Activated CD4-positive, alpha-beta T cell treated with anti-CD3 and anti-CD28 coated beads, Interleukin-2, amount 50 U/mL, for 48 hours (primary cell): Measurements from ENCODE around the gene NUDT9.
"Not testable (repeated sequence)": the region's sequence is repeated elsewhere in the genome, so short reads cannot be mapped to it uniquely, and the experiment has no call there.

Experiments used
- DNase-seq, 2 experiments: peaks; one replicate each; pipeline ENCODE4 v3.0.0-alpha.2; 2020

NUDT9 gene

GRCh38 chr4:87469390-87469789, 47.0 kb downstream of the NUDT9 start:
- no peak for DNase-seq

GRCh38 chr4:87476934-87477333, 54.6 kb downstream of the NUDT9 start:
- DNase-seq: no peak

DNA sequence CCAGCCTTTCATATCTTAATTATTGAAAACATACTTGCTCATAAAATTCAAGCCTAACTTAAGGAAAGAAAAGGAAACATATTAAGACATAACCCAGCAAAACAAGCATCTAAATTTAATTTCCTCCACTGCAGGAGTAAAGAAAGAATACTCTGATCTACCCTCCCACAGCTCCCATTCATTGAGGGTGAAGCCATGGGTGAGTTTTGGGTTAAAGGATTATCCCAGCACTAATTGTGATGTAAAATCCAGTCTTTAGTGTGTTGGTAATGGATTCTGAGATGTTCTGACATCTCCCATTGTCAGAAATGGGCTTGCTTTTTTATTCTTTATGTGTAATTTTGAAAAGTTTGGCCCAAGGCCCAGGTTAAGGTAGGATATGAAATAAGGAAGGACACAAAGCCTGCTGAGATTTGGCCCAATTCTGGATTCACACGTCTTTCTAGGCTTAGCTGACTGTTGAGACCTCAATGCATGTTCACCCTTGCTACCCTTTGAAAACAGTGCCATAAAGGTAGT, 56.4 kb downstream of the NUDT9 start:
- DNase-seq: no peak

DNA sequence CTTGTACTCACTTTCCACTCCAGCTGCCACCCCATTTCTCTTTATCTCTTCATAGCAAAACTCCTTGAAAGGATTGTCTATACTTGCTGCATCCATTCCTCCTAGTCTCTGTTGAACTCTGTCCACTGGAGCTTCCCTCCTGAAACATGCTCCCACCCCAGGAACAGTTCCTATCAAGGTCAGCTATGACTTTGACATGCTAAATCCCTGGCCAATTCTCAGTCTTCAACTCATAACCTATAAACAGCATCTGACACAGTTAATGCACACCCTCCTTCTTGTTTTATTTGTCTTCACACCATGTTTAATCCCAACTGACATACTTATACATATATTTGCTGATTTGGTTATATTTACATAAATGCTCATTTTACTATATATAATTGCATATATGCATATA, 59.0 kb downstream of the NUDT9 start:
- DNase-seq: no peak

DNA sequence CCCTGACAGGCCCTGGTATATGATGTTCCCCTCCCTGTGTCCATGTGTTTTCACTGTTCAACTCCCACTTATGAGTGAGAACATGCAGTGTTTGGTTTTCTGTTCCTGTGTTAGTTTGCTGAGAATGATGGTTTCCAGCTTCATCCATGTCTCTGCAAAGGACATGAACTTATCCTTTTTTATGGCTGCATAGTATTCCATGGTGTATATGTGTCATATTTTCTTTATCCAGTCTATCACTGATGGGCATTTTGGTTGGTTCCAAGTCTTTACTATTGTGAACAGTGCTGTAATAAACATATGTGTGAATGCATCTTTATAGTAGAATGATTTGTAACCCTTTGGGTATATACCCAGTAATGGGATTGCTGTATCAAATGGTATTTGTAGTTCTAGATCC, 60.9 kb downstream of the NUDT9 start:
- not testable (repeated sequence) for DNase-seq

DNA sequence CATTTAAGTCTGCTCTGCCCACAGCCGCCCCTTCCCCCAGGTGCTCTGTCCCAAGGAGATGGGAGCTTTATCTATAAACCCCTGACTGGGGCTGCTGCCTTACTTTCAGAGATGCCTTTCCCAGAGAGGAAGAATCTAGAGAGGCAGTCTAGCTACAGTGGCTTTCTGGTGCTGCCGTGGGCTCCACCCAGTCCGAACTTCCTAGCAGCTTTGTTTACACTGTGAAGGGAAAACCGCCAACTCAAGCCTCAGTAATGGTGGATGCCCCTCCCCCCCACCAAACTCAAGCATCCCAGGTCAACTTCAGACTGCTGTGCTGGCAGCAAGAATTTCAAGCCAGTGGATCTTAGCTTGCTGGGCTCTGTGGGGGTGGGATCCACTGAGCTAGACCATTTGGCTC, 66.3 kb downstream of the NUDT9 start:
- not testable (repeated sequence) for DNase-seq

DNA sequence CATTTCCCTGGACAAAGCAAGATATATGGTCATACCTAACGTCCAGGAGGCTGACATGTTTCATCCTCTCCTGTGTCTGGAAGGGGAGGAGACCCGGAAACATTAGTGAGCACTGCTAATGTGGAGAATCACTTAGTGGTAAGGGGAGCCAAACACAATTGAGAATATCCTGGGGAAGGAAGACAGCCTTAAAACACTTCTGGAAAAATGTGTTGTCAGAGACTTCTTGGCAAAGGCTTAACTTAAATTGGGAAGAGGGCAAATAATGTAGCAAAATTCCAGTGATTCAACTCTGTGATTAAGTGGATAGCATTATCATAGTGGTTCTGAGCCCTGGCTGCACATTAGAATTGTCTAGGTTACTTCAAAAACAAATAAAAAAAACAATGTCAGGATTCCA, 67.3 kb downstream of the NUDT9 start:
- no peak for DNase-seq

GRCh38 chr4:87490664-87491369, 68.4 kb downstream of the NUDT9 start:
- no peak for DNase-seq

DNA sequence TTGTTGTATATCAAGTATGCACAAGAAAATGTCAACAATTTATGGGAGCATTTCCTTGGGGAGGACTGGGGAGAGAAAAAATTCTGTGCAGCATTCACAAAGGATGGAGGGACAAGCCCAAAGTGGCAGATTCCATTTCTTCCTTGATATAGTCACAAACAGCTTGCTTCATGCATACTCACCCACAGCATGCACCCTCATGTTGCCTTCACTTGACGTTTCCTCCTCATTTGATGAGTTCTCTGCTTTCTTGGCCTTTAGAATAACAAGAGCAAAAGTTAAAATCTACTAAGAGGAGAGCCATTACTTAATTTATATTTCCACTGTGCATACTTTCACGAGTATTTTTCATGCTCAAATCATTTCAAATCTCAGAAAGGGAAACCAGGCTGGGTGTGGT, 69.1 kb downstream of the NUDT9 start:
- DNase-seq: no peak

- DNase-seq: not testable (repeated sequence)
These were observed 69.5 kb downstream of the NUDT9 start for GRCh38 chr4:87491851-87492250.

- no peak for DNase-seq
These were observed 70.7 kb downstream of the NUDT9 start for GRCh38 chr4:87493115-87493514.

DNA sequence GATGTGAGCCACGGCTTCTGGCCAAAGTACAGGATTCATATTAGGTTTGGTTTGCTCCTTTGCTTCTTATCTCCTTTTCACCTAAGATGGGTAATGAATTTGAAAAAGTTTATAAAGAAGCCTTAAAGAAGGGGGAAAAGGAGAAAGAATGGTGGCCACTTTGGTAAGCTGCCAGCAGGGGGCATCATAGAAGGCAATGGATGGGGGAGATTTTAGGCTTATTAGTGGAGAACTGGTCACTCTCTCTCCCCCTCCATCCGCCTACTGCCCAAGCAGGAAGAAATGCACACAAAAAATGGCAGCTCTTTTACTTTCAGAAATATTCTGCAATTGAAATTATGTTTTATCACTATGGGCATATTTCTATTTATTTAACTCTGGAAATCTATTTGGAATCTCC, 74.8 kb downstream of the NUDT9 start:
- peak; percentile 27 to 35 for DNase-seq

DNA sequence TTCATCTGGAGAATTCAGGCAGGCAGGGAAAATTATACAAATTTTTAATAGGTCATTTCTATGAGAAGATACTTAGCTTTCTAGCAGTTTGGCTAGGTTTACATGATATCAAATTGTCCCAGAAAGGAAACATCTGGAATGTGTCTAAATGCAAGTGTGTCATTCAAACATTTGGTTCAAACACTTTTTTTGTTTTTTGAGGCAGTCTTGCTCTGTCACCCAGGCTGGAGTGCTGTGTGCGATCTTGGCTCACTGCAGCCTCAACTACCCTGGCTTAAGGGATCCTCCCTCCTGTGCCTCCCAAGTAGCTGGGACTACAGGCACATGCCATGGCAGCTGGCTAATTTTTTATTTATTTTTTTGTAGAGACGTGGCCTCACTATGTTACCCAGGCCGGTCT, 75.2 kb downstream of the NUDT9 start:
- no peak for DNase-seq

DNA sequence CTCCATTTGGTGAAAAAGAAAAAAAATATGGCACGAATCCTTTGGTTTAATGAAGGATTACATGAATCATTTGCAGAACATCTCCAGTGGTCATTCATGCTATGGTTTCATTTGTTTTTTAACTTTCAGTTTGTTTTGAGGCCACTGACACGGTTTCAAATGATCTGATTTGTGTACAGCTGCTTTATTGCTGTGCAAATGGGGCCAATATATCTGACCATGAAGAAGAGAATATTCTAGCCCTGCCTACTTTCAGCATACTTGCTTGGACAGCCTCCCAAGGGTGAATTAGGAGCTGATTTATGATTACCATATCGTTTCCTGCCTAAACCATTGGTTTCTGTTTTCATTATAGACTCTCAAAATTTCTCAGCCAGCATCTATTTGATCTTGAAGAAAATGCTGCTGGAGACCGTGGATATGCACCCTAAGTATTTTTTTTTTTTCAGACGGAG, 76.1 kb downstream of the NUDT9 start:
- DNase-seq: no peak

- peak in 1 of 2 experiments; percentile 16 for DNase-seq
These were observed 77.2 kb downstream of the NUDT9 start for GRCh38 chr4:87499403-87500091.

DNA sequence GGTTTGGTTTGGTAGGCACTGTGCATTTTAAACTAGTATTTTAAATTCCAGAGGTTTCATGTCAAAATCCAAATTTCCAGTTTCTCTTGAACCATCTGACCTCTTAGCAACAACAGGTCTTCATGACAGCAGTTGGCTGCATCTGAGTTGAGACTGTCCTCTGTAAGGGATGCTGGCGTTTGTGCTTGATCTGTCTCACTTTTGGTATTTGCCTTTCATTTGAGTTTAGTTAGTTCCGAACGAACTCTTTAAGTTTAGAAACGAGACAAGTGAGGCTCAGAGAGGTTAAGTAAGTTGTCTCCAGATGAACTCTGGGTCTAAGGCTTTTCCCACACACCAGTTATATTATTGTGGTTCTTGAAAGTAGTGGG, 77.7 kb downstream of the NUDT9 start:
- no peak for DNase-seq

- DNase-seq: no peak
These were observed 80.3 kb downstream of the NUDT9 start for GRCh38 chr4:87502580-87503238.

DNA sequence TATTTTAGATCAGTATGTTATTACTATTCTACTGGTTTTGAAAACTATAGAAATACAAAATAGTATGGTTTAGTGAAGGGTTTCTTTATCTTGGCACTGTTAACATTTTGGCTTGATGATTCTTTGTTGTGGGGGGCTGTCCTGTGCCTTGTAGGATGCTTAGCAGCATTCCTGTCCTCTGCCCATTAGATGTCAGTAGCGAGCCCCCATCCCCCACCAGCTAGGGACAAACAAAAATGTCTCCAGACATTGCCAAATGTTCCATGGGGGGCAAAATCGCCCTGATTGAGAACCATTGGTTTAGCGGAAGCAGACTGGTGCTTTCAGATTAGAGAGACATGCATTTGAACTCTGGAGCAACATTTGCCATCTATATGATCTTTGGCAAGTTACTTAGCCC, 83.5 kb downstream of the NUDT9 start:
- DNase-seq: no peak

- DNase-seq: no peak
These were observed 84.8 kb downstream of the NUDT9 start for GRCh38 chr4:87506974-87507701.
